ENCODE results near the gene PAFAH1B2. TPM values are rescaled to one million over a fixed set of nuclear protein-coding genes. Genes with fewer than 3 reads are reported as not detected.

The PAFAH1B2 gene
- total RNA-seq, 1 donor from 2014 or later: 78.2 TPM

GRCh38 chr11:117166491-117166890 lies 22.4 kb downstream of the PAFAH1B2 start:
- Histone ChIP-seq H3K36me3 (peaks cover 99% of the 10 kb centered on the region), H3K4me3 (no peak overlapping the region)
- ATAC-seq: no peak

GRCh38 chr11:117169736-117170135 lies 25.6 kb downstream of the PAFAH1B2 start:
- peaks cover 67% of the 10 kb centered on the region for H3K36me3 ChIP-seq
- intact Hi-C loops (cut with DNase I): no loop called here
- TF ChIP-seq CTCF (IDR thresholded peaks at IDR 0.05): no peak

More at GRCh38 chr11:117166491-117166890, 22.4 kb downstream of the PAFAH1B2 start:
- intact Hi-C loops (cut with DNase I): no loop called here
- TF ChIP-seq CTCF (IDR thresholded peaks at IDR 0.05): no peak
- no peaks in the 10 kb centered on the region for H3K27me3 ChIP-seq (ENCODE audit: low read depth)
- H3K27ac ChIP-seq: no peak overlapping the region
- H3K4me1 ChIP-seq: no peaks in the 10 kb centered on the region
- no peak for DNase-seq
- no peaks in the 10 kb centered on the region for H3K9me3 ChIP-seq

GRCh38 chr11:117170210-117170609 lies 26.1 kb downstream of the PAFAH1B2 start:
- peaks cover 16% of the 10 kb centered on the region for H3K4me1 ChIP-seq
- H3K9me3 ChIP-seq: no peaks in the 10 kb centered on the region
- TF ChIP-seq CTCF (IDR thresholded peaks at IDR 0.05): no peak
- DNase-seq (no peak), ATAC-seq (no peak)
- no peak overlapping the region for H3K4me3 ChIP-seq
- no peaks in the 10 kb centered on the region for H3K27me3 ChIP-seq (ENCODE audit: low read depth)
- no peak overlapping the region for H3K27ac ChIP-seq
- intact Hi-C loops (cut with DNase I): no loop called here
- peaks cover 62% of the 10 kb centered on the region for H3K36me3 ChIP-seq

More at GRCh38 chr11:117169736-117170135, 25.6 kb downstream of the PAFAH1B2 start:
- peaks cover 16% of the 10 kb centered on the region for H3K4me1 ChIP-seq
- H3K27ac ChIP-seq: no peak overlapping the region
- H3K27me3 ChIP-seq (ENCODE audit: low read depth): no peaks in the 10 kb centered on the region
- DNase-seq: no peak
- no peak for ATAC-seq
- H3K4me3 ChIP-seq: no peak overlapping the region
- H3K9me3 ChIP-seq: no peaks in the 10 kb centered on the region

- Histone ChIP-seq H3K9me3 (no peaks in the 10 kb centered on the region), H3K4me1 (peaks cover 16% of the 10 kb centered on the region), H3K4me3 (no peak overlapping the region), H3K36me3 (peaks cover 54% of the 10 kb centered on the region), H3K27ac (no peak overlapping the region), H3K27me3 (ENCODE audit: low read depth) (no peaks in the 10 kb centered on the region)
- TF ChIP-seq CTCF (IDR thresholded peaks at IDR 0.05): no peak
- no peak for ATAC-seq
- DNase-seq: no peak
- intact Hi-C loops (cut with DNase I): no loop called here
These were observed 26.9 kb downstream of the PAFAH1B2 start for GRCh38 chr11:117171007-117171403.

GRCh38 chr11:117171404-117172061 lies 27.4 kb downstream of the PAFAH1B2 start:
- TF ChIP-seq CTCF (IDR thresholded peaks at IDR 0.05): no peak
- peak; percentile 64 to 72 for ATAC-seq

More at GRCh38 chr11:117171404-117172061, 27.4 kb downstream of the PAFAH1B2 start:
- intact Hi-C loops (cut with DNase I): no loop called here
- DNase-seq: no peak
- peaks cover 49% of the 10 kb centered on the region for H3K36me3 ChIP-seq
- H3K4me1 ChIP-seq: peaks cover 16% of the 10 kb centered on the region
- H3K9me3 ChIP-seq: no peaks in the 10 kb centered on the region
- H3K27ac ChIP-seq: no peak overlapping the region
- H3K4me3 ChIP-seq: no peak overlapping the region
- H3K27me3 ChIP-seq (ENCODE audit: low read depth): no peaks in the 10 kb centered on the region
